Measurements from ENCODE around the gene ATP9A.
"Not testable (repeated sequence)": the region's sequence is repeated elsewhere in the genome, so short reads cannot be mapped to it uniquely, and the experiment has no call there.

Gene ATP9A

GRCh38 chr20:51691703-51692102 is 76.5 kb downstream of the ATP9A start:
- no peak for DNase-seq

GRCh38 chr20:51688600-51689244 is 79.5 kb downstream of the ATP9A start:
- no peak for DNase-seq

DNA sequence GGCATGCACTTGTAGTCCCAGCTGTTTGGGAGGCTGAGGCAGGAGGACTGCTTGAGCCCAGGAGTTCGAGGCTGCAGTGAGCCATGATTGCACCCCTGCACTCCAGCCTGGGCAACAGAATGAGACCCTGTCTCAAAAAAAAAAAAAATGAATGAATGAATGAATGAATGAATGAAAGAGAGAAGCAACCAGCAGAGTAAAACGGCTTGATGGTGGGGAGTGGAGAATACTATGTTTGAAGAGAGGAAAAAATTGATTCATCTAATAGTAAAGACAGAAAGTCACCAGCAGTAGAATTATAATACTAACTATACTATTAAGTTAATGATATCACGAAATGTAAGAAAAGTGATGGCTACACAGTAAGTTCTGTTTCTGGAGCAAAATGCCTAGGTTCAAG is 80.6 kb downstream of the ATP9A start:
- no peak for DNase-seq

DNA sequence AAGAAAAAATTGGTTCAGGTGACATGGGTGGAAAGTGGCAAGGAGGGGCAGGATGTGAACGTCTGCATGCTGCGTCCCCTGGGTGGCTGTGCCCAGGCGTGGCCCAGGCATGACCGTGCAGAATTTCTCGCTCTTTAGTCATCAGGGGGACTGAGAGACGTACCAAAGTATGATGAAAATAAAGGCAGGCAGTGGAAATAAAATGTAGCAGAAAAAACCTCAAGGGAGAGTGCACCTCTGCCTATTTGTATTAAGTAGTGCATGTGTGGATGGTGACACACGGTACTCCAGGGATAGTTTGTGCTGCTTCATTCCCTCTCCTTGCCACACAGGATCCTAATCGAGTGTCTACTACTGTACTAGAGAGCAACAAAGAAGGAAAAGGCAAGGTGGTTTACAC is 81.1 kb downstream of the ATP9A start:
- no peak for DNase-seq

GRCh38 chr20:51685494-51685893 is 82.7 kb downstream of the ATP9A start:
- not testable (repeated sequence) for DNase-seq

GRCh38 chr20:51680067-51680749 is 88.0 kb downstream of the ATP9A start:
- no peak for DNase-seq

GRCh38 chr20:51679254-51679921 is 88.8 kb downstream of the ATP9A start:
- DNase-seq: no peak

GRCh38 chr20:51678026-51678697 is 90.0 kb downstream of the ATP9A start:
- DNase-seq: no peak

- DNase-seq: no peak
These were observed 99.2 kb downstream of the ATP9A start for GRCh38 chr20:51668947-51669346.

DNA sequence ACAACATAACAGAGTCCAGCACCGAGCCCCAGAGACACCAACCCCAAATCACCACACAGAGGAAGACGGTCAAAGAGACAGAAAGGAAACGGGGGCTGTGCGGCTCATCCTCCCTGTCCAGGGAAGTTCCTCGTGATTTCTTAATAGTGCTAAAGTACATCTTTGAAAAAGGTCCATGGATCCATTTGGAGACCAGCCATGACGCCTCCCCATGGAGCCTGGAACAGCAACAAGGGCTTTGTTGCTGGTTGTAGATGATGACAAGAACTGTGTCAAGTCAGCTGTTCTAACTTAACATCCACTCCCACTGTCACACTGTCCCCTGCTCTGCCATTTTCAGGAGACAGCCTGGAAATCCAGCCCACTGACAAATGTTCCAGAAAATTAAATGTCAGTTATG is 99.7 kb downstream of the ATP9A start:
- no peak for DNase-seq

GRCh38 chr20:51667491-51667890 is 100.7 kb downstream of the ATP9A start:
- DNase-seq: no peak

- DNase-seq: no peak
These were observed 101.2 kb downstream of the ATP9A start for GRCh38 chr20:51667002-51667408.

DNA sequence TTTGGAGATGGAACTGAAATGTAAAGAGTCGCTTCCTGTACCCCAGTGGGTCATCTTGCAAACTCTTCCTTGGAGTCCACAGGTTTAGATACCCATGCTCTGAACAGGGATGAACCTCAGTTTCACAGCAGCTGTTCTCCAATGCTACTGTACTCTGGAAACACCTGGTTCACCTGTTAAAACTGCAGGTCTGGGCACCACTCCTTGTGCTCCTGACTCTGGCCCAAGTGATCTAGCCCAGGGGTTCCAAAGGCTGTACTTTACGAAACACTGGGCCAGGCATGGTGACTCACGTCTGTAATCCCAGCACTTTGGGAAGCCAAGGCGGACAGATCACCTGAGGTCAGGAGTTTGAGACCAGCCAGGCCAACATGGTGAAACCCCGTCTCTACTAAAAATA is 102.1 kb downstream of the ATP9A start:
- no peak for DNase-seq

DNA sequence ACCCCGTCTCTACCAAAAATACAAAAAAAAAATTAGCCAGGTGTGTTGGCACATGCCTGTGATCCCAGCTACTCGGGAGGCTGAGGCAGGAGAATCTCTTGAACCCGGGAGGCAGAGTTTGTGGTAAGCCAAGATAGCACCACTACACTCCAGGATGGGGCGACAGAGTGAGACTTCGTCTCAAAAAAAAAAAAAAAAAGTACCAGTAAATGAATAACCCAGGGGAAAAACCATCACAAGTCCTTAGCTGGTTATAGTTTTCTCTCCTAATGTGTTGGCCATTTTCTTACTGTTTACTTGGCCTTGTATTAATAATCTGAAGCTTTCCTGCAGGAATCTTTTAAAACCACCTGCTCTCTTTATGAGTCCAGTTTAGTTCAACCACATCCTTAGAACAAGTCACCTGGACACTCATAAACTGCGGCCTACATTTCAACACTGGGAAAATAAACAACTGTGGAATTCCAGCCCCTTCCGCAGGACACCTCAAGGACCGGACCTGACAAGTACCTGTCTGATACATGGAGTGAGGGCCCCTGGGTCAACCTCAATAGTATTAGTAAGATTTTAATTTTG is 102.6 kb downstream of the ATP9A start:
- DNase-seq: no peak

- no peak for DNase-seq
These were observed 106.5 kb downstream of the ATP9A start for GRCh38 chr20:51661609-51662178.

GRCh38 chr20:51660672-51661608 is 107.2 kb downstream of the ATP9A start:
- DNase-seq: no peak

- no peak for DNase-seq
These were observed 108.6 kb downstream of the ATP9A start for GRCh38 chr20:51659491-51660050.

DNA sequence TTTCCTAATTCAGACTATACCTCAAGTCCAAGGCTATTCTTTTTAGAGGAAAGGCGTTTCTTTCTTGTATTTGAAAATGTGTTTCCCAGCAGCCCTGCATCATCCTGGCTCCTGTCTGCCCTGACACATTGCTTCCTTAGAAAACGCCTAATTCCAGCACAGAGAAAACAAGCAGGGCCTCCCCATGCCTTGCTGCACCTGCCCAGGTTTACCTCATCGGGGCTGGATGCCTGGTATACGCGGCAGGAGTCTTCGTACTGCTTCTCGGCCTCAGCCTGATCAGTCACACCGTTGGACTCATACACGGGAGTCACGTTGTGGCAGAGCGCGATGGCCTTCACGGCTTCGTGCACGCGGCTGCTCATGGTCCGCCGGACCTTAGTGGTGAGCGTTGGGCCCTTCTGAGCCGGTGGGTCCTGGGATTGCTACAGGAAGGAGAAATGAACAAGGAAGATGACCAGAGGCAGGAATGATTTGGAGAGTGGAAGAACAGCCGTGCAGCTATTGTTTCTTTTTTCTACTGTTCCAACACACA is 111.4 kb downstream of the ATP9A start:
- no peak for DNase-seq

GRCh38 chr20:51656089-51656488 is 112.1 kb downstream of the ATP9A start:
- not testable (repeated sequence) for DNase-seq

GRCh38 chr20:51654495-51654894 is 113.7 kb downstream of the ATP9A start:
- no peak for DNase-seq

GRCh38 chr20:51654060-51654459 is 114.1 kb downstream of the ATP9A start:
- no peak for DNase-seq

All from activated naive CD4-positive, alpha-beta T cell (primary cell).